HG03039 (cell line): ENCODE data around the gene PTPRG.

ENCODE experiments used
- ATAC-seq: cut with Tn5 transposase; IDR thresholded peaks from one replicate; pipeline ENCODE4 v1.9.1; 2021; ENCODE audit warnings: mild to moderate bottlenecking, moderate library complexity; ENCODE audit not compliant: unreplicated experiment

Gene PTPRG

GRCh38 chr3:61847784-61848462 lies 286.6 kb downstream of the PTPRG start:
- ATAC-seq = no peak

- no peak for ATAC-seq
Measured at GRCh38 chr3:61848885-61849284, 287.5 kb downstream of the PTPRG start.

- no peak for ATAC-seq
Measured at GRCh38 chr3:61853912-61854311, 292.5 kb downstream of the PTPRG start.

GRCh38 chr3:61855211-61855610 lies 293.8 kb downstream of the PTPRG start:
- no peak for ATAC-seq

- ATAC-seq = no peak
Measured at GRCh38 chr3:61857297-61857696, 295.9 kb downstream of the PTPRG start.

GRCh38 chr3:61858054-61858453 lies 296.7 kb downstream of the PTPRG start:
- ATAC-seq = no peak

GRCh38 chr3:61861410-61861809 lies 300.0 kb downstream of the PTPRG start:
- no peak for ATAC-seq

- ATAC-seq = no peak
Measured at GRCh38 chr3:61862614-61863289, 301.4 kb downstream of the PTPRG start.

GRCh38 chr3:61863579-61863978 lies 302.2 kb downstream of the PTPRG start:
- no peak for ATAC-seq

GRCh38 chr3:61864886-61865285 lies 303.5 kb downstream of the PTPRG start:
- no peak for ATAC-seq

GRCh38 chr3:61865466-61866152 lies 304.2 kb downstream of the PTPRG start:
- ATAC-seq = no peak

- no peak for ATAC-seq
Measured at GRCh38 chr3:61866153-61866542, 304.8 kb downstream of the PTPRG start.

- no peak for ATAC-seq
Measured at GRCh38 chr3:61866961-61867461, 305.6 kb downstream of the PTPRG start.

- no peak for ATAC-seq
Measured at GRCh38 chr3:61868499-61868898, 307.1 kb downstream of the PTPRG start.

- no peak for ATAC-seq
Measured at GRCh38 chr3:61869371-61869770, 308.0 kb downstream of the PTPRG start.

GRCh38 chr3:61871644-61872043 lies 310.3 kb downstream of the PTPRG start:
- no peak for ATAC-seq

GRCh38 chr3:61872077-61872706 lies 310.8 kb downstream of the PTPRG start:
- ATAC-seq = no peak

- no peak for ATAC-seq
Measured at GRCh38 chr3:61875046-61875844, 313.9 kb downstream of the PTPRG start.

GRCh38 chr3:61875976-61876671 lies 314.8 kb downstream of the PTPRG start:
- ATAC-seq = no peak

GRCh38 chr3:61876797-61877196 lies 315.4 kb downstream of the PTPRG start:
- no peak for ATAC-seq
